Amniotic epithelial cell (primary cell): Measurements from ENCODE around the gene RAPGEF3.

Source experiments
- DNase-seq: peaks from one replicate; pipeline ENCODE4 v3.0.0-alpha.2; 2010; ENCODE audit warnings: low read depth

Gene RAPGEF3

DNA sequence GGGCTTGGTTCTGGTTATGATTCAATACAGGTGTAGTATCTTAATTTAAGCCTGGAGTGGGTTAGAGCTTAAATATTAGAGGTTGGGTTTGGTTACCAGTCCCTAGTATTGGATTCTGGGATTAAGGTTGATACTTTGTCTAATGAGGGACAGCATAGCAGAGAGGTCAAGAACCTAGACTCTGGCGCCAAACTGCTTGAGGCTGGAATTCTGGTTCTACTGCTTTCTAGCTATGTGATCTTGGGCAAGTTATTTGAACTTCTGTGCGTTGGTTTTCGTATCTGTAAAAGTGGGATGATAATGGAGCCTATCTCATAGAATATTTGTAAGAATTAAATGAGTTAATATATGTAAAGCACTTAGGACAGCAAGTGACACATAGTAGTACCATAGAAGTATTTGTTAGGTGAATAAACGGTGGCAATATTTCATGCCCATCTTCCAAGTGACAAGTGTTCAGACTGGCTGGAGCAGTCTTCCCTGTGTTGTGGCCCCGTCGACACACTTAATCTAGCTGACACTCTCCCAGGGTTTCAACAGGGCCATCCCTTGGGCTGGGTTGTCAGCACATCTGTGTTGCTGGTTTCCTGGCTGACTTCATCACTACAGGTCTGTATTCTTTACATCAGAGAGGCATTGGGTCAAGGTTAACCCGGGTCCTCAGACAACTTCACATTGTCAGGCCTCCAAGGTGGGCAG lies 36.4 kb downstream of the RAPGEF3 start:
- DNase-seq: no peak

GRCh38 chr12:47721431-47721973 lies 37.2 kb downstream of the RAPGEF3 start:
- DNase-seq: no peak

DNA sequence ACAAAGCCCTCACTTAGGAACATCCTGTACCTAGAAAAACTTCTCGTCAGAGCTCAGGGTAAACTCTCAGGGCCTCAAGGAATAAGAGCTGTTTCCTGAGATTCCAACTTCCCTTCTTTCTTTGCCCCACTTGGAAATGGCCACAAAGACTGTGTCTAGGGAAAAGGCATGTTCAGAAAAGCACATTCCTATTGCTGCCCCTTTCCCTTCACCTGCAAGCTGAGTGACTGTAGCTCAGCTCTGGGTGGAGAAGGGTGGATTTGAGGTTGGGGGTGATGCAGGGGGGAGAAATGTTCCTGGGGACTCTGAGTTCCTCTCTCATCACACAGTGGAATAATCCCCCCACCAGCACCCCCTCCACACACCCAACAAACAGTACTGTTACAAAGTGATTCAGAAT lies 40.1 kb downstream of the RAPGEF3 start:
- DNase-seq: no peak

DNA sequence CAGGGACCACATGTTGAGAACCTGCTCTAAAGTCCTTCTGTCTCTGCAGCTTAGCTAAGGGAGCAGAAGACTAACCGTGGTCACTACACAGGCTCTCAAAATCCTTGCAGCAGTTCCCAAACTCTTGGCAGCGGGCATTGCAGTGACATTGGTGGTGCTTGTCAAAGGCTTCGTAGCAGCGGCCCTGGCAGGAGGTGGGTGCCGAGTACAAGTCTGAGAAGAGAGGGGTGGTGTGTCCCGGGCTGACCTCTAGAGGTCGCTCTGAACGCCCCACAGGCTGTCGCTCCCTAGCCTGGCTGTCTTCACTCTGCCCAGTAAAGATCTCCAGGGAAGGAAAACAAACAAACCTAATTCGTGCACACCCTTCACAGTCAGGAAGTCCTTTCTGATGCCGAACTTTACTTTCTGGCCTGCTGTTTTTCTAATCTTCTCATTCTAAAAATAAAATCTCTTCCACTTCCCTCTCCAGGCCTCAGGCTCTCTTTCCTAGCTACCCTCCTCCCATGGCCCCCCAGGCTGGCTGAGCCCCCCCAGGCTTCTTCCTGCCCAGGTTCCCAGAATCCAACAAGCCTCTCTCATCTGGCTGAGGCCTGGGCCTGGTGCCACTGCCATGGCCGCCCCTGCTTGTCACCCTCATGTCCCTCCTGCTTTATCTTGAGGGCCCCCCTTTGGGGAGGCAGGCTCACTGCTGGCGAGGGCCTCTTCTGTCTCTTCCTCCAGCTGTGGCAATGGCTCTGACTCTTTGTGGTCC lies 41.1 kb downstream of the RAPGEF3 start:
- peak; percentile 68 for DNase-seq

DNA sequence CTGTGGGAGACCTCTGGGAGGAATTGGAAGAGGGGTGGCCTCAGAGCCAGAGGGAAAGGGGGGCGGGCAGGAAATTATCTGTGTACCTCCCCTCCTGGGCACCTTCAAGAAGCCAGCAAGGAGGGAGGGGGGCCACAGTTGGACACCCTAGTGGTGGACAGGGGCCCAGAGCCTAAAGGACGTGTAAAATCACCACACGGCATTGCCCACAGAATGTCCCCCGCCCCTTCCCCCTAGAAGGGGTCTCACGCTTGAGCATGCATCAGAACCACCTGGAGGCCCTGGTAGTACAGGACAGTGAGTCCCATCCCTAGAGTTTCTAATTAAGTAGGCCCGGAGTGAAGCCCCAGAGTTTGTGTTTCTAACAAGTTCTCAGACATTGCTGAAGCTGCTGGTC lies 41.6 kb downstream of the RAPGEF3 start:
- no peak for DNase-seq

DNA sequence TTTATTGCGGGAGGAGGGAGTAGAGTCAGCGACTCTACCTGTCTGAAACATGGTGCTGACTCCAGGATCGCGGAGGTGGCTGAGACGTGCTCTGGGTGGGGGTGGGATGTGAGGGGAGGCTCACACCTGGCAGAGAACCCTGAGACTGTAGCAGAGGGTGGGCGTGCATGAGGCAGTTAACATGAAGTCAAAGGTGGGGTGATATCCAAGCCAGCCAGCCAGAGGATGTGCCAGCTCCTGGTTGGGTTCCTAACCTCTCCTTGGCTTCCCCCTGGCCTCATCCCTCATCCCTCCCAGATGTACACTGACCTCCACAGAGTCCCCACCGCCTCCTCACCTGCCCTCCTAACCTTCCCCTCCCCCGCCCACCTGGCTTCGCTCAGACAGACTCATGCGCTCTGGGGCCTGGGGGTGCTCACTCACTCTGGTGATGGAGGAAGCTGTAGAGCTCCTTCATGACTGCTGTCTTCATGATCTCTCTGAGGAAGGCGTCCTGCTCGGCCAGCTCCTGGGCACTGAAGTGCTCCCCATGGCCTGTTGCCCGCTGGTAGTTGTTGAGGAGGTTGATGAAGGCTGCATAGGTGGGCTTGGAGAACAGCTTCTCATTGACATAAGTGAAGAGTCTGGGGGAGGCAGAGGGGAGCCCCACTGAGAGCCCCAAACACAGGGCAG lies 42.7 kb downstream of the RAPGEF3 start:
- no peak for DNase-seq

- DNase-seq: peak; percentile 56
Observed at GRCh38 chr12:47715393-47715876, 43.2 kb downstream of the RAPGEF3 start.

GRCh38 chr12:47714826-47715386 lies 43.8 kb downstream of the RAPGEF3 start:
- DNase-seq: no peak

DNA sequence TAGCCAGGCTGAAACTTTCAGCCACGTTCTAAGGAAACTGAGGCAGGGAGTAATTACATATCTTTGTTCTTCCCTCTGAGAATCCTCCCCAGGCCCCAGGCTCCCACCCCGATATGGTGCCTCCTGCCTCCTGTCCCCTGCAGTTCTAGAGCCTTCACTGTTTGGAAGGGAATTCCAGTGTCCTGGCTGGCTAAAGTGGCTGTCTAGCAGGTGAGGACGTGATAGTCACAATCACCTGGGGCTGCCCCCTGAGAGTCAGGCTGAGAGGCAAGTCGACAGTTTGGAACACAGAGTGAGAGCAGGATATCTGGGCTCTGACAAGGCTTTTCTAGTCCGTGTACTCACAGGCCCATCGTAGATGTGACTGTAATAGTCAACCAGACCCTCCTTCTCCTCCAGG lies 46.5 kb downstream of the RAPGEF3 start:
- DNase-seq: no peak

DNA sequence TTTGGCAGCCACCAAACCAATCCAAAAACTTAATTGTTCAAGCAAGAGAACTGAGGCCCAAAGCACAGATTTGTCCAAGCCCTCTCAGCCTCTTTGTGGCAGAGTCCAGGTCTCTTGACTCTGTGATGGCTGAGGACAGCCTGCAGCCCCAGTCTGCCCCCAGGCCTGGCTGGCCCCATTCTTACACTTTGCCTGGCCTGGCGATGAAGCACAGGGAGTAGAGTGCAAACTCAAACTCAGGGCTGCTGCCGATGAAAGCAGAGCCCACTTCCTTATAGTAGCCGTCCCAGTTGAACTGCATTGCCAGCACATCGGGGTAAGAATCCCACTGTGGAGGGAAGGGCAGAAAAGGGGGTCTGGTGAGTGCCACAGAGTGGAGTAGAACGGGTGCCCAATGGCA lies 47.2 kb downstream of the RAPGEF3 start:
- DNase-seq: no peak

- no peak for DNase-seq
Observed at GRCh38 chr12:47710278-47710677, 48.4 kb downstream of the RAPGEF3 start.

DNA sequence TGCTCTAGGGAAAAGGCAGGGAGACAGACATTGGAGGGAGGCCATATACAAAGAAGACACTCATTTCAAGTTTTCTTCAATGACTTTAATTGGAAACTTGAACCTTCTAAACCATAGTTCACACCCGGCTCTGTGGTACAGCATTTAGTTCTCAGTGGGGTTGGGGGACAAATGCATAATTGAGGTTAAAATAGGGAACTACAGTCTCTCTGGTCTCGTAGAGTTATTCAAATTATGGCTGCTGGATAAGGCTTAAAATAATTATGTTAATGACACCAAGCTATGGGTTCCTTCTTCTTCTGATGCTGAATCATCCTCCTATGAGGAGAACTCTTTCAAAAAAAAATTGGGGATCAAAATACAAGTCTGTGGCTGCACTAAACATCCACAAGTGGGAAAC lies 49.0 kb downstream of the RAPGEF3 start:
- DNase-seq: no peak

GRCh38 chr12:47709237-47709636 lies 49.4 kb downstream of the RAPGEF3 start:
- DNase-seq: peak; percentile 11

- DNase-seq: no peak
Observed at GRCh38 chr12:47707905-47708543, 50.7 kb downstream of the RAPGEF3 start.

- DNase-seq: no peak
Observed at GRCh38 chr12:47707355-47707754, 51.3 kb downstream of the RAPGEF3 start.

DNA sequence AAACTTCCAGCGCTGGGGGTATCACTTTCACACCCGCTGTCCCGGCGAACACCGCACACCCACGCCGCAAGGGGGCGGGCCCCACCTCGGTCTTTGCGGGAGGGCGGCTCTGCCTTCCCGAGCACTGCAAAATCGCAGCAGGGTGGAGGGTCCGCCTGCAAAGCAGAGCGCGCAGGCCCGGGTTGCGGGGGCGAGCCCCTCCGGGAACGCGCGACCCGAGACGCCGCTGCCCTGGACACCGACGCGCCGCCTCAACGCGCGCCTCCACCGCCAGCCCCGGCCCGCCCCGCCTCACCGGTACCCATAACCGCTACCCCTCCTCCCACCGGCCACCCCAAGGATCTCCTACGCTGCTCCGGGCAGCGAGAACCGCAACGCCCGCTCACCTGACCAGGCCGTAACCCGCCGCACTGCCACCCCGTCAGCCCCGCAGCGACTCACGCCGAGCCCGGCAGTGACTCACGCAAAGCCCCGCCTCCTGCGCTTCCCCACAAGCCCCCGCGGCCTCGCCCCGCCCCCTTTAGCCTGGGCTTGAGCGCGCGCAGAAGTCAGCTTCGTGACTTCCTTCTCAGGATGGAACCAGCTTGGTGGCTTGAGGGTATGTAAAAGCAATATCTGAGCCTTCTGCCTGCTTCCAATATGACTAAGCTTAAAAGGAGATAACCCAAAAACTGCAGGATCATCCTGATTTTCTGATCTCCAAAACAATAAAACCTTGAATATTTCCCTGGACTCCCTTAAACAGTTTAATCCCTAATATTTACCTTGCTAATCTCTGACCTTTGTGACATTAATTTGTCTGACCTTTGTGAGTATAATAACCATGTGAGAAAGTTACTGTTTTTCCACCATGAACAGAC lies 52.9 kb downstream of the RAPGEF3 start, which contains the start of gene RPAP3:
Gene RPAP3, minus strand, starts transcription at position 465 of the 860 bp plus-strand sequence. CDS start 3,190 bp downstream, outside the sequence.
- peak; percentile 84 for DNase-seq

DNA sequence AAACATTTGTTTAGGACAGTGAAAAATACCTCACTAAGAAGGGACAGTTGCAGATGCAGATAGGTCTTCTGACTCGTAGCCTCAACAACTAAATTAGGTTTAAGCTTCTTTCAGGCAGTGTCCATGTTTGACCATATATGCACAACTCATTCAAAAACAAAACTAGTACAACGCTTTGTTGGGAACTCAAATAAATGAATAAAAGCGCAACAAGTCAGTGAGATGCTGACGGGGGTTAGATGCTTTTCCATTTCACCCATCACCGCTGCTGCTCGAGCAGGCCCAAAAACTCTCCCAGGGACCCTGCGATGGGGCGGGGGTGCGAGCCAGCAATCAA lies 53.5 kb downstream of the RAPGEF3 start:
- DNase-seq: peak; percentile 7

- no peak for DNase-seq
Observed at GRCh38 chr12:47704719-47705118, 54.0 kb downstream of the RAPGEF3 start.

- DNase-seq: no peak
Observed at GRCh38 chr12:47700263-47700662, 58.4 kb downstream of the RAPGEF3 start.

- no peak for DNase-seq
Observed at GRCh38 chr12:47698631-47699030, 60.0 kb downstream of the RAPGEF3 start.

DNA sequence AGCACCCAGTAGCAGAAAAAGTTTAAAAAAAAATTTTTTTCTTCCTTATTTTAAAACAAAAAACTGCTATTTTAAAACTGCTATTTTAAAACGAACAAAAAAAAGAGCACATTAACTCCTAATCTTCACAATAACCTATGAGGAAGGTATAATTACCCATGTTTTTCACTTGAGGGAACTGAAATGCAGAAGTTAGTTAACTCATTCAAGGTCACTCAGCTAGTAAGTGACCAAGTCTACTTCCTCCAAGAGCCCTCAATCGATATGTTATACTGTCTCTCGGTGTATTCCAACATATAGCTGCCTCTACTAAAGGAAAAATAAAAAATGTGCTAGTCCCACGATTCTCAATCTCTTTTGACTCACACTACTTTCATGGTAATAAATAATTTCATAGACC lies 60.6 kb downstream of the RAPGEF3 start:
- no peak for DNase-seq
